Head of caudate nucleus (tissue), 42 donors: ENCODE results near the gene TRIM51G.
"Not testable (repeated sequence)": the region's sequence is repeated elsewhere in the genome, so short reads cannot be mapped to it uniquely, and the experiment has no call there.

Experiments
- DNase-seq, 42 donors: peaks; one replicate each; pipeline versions ENCODE4 v3.0.0 to v3.0.0-alpha.2; 2020 to 2021; ENCODE audit warnings: mixed read lengths in 7 of 42
- intact Hi-C: fragments of 100-400 bp; cut with DNase I; formaldehyde crosslinking; loops from one replicate; pipeline ENCODE4 v1.15.0; 2022

The TRIM51G gene

GRCh38 chr11:48983785-48984184 is at the start of gene TRIM51G:
Gene TRIM51G, minus strand, starts transcription at chr11:48983885. Its CDS starts 2,190 bp downstream, at chr11:48981695.
- intact Hi-C loops = not testable (repeated sequence)

GRCh38 chr11:49028523-49028922 is 44.8 kb upstream of the TRIM51G start, which contains the start of gene TRIM49B:
Gene TRIM49B, plus strand, starts transcription at chr11:49028823. Its CDS starts 2,777 bp downstream, at chr11:49031600.
- intact Hi-C loops = not testable (repeated sequence)

More at GRCh38 chr11:48983785-48984184, at the start of gene TRIM51G:
- DNase-seq = not testable (repeated sequence)

GRCh38 chr11:48968592-48968991 is 15.1 kb downstream of the TRIM51G start:
- DNase-seq, intact Hi-C loops: not testable (repeated sequence)

More at GRCh38 chr11:49028523-49028922, 44.8 kb upstream of the TRIM51G start, which contains the start of gene TRIM49B:
- not testable (repeated sequence) for DNase-seq

GRCh38 chr11:48955315-48956049 is 28.2 kb downstream of the TRIM51G start:
- DNase-seq, intact Hi-C loops: not testable (repeated sequence)

- intact Hi-C loops = not testable (repeated sequence)
Observed at GRCh38 chr11:48945796-48946195, 37.9 kb downstream of the TRIM51G start.

More at GRCh38 chr11:48945796-48946195, 37.9 kb downstream of the TRIM51G start:
- DNase-seq = not testable (repeated sequence)
